K562 (cell line): ENCODE data around the gene ABLIM2. TPM values are rescaled to one million over a fixed set of nuclear protein-coding genes. Genes with fewer than 3 reads are reported as not detected.

Experiments
- ATAC-seq: fragments of 200-7000 bp; cut with Tn5 transposase; 3 replicates; pipeline ENCODE4 v1.9.1; 2020; ENCODE audit warnings: moderate library complexity
- BruUV-seq: library from RNA; stranded (reverse); fragments of 400-500 nt; replicated peaks from 2 replicates; lab custom pipeline; 2021; lab: Mats Ljungman, UMichigan
- CTCF ChIA-PET: fragments of 300-600 bp; formaldehyde crosslinking; extraction: SDS; loops from one replicate; lab custom pipeline; 2021; ENCODE audit warnings: low intra/inter-chr PET ratio; lab: Yijun Ruan, JAX
- POLR2A ChIA-PET: fragments of 300-600, 350-650 bp; sonication (Branson Sonifier 250); formaldehyde crosslinking; extraction: SDS; loops from one replicate; lab custom pipeline; 2021; ENCODE audit warnings: antibody characterized with exemption, inconsistent platforms; lab: Yijun Ruan, JAX
- DNase-seq, 4 experiments: peaks; one replicate each; pipeline versions ENCODE4 v3.0.0 to v3.0.0-alpha.2; 2011 to 2018; ENCODE audit warnings: low spot score in 3 of 4, mixed read lengths in 3 of 4; ENCODE audit errors: extremely low read depth in 1 of 4
- FAIRE-seq: peaks from 2 replicates; lab custom pipeline; 2011; peaks lifted over from hg19 to GRCh38; lab: Jason Lieb, UNC
- H2AFZ ChIP-seq: 2 replicates; pipeline ENCODE4 v1.6.0; 2011; ENCODE audit warnings: low read depth, low read length, control low read depth, inconsistent platforms
- H3K27ac ChIP-seq: fragments of 200-600 bp; 3 replicates; pipeline ENCODE4 v1.8.0; 2011; ENCODE audit warnings: low read depth, mild to moderate bottlenecking, control low read depth, inconsistent platforms, low read length, moderate library complexity, mixed read lengths; ENCODE audit errors: extremely low read depth
- H3K27me3 ChIP-seq, 2 experiments: fragments of 300-600 bp in 1 of 2; 2 replicates in 1 of 2; 3 replicates in 1 of 2; pipeline versions ENCODE4 v1.6.0 to v1.8.0; 2011; ENCODE audit warnings: inconsistent platforms in 2 of 2, low read length in 2 of 2, mild to moderate bottlenecking in 1 of 2, mixed read lengths in 1 of 2, moderate library complexity in 1 of 2; ENCODE audit not compliant: control insufficient read depth in 2 of 2, insufficient read depth in 2 of 2
- H3K36me3 ChIP-seq: fragments of 300-600 bp; 3 replicates; pipeline ENCODE4 v1.8.0; 2011; ENCODE audit warnings: mild to moderate bottlenecking, low read length, inconsistent platforms; ENCODE audit not compliant: control insufficient read depth, insufficient read depth
- H3K4me1 ChIP-seq, 2 experiments: fragments of 200-600 bp in 1 of 2; replicated peaks in 1 of 2; 2 replicates in 1 of 2; 3 replicates in 1 of 2; pipeline versions ENCODE4 v1.5.1 to v1.8.0; 2011; ENCODE audit warnings: inconsistent platforms in 2 of 2, low read length in 2 of 2, mild to moderate bottlenecking in 1 of 2, mixed read lengths in 1 of 2, moderate library complexity in 1 of 2; ENCODE audit not compliant: control insufficient read depth in 2 of 2, insufficient read depth in 2 of 2
- H3K4me2 ChIP-seq: 2 replicates; pipeline ENCODE4 v1.6.1; 2011; ENCODE audit warnings: low read length, control low read depth, inconsistent platforms, mixed read lengths; ENCODE audit not compliant: insufficient read depth
- H3K4me3 ChIP-seq: fragments of 200-600 bp; sonication (generic), shearing (Covaris generic); 2 replicates; pipeline ENCODE4 v1.5.1; 2016; ENCODE audit warnings: control low read depth, inconsistent platforms
- H3K79me2 ChIP-seq: fragments of 200-600 bp; 3 replicates; pipeline ENCODE4 v1.8.0; 2011; ENCODE audit warnings: low read length, inconsistent platforms; ENCODE audit not compliant: control insufficient read depth, insufficient read depth
- H3K9ac ChIP-seq, 2 experiments: 2 replicates each; pipeline versions ENCODE4 v1.6.0 to v1.6.1; 2011; ENCODE audit warnings: low read depth in 2 of 2, low read length in 2 of 2, control low read depth in 1 of 2, inconsistent platforms in 1 of 2, mild to moderate bottlenecking in 1 of 2, mixed read lengths in 1 of 2; ENCODE audit not compliant: insufficient read depth in 1 of 2
- H3K9me1 ChIP-seq: one replicate; pipeline ENCODE4 v1.6.0; 2011; ENCODE audit warnings: inconsistent platforms, mild to moderate bottlenecking, low read length, moderate library complexity; ENCODE audit not compliant: control insufficient read depth, insufficient read depth
- H3K9me3 ChIP-seq: replicated peaks from 2 replicates; pipeline ENCODE4 v1.5.1; 2011; ENCODE audit warnings: low read depth, low read length, inconsistent platforms; ENCODE audit not compliant: control insufficient read depth, insufficient read depth
- H4K20me1 ChIP-seq: replicated peaks from 2 replicates; pipeline ENCODE4 v1.6.1; 2011; ENCODE audit warnings: low read length, inconsistent platforms, mixed read lengths; ENCODE audit not compliant: control insufficient read depth, insufficient read depth
- ATF1 ChIP-seq, 2 experiments: fragments of 450-650 bp in 1 of 2; IDR thresholded peaks; 2 replicates each; pipeline ENCODE4 v1.6.1; 2016; ENCODE audit warnings: missing compliant biosample characterization in 1 of 2, missing genetic modification characterization in 1 of 2
- CREM ChIP-seq: IDR thresholded peaks from 2 replicates; pipeline ENCODE4 v1.6.1; 2014; ENCODE audit warnings: antibody characterized with exemption, low read depth
- CTBP1 ChIP-seq: fragments of 450-650 bp; IDR thresholded peaks from 2 replicates; pipeline ENCODE4 v1.6.1; 2016; ENCODE audit warnings: borderline replicate concordance
- E2F6 ChIP-seq, 2 experiments: IDR thresholded peaks; 2 replicates each; pipeline ENCODE4 v1.6.1; 2011; ENCODE audit warnings: borderline replicate concordance in 1 of 2, control low read depth in 1 of 2, low read depth in 1 of 2, low read length in 1 of 2, mild to moderate bottlenecking in 1 of 2, mixed read lengths in 1 of 2, moderate library complexity in 1 of 2; ENCODE audit not compliant: insufficient read depth in 1 of 2, insufficient read length in 1 of 2, poor library complexity in 1 of 2, severe bottlenecking in 1 of 2; ENCODE audit errors: extremely low read depth in 1 of 2
- KLF13 ChIP-seq: fragments of 450-650 bp; IDR thresholded peaks from 2 replicates; pipeline ENCODE4 v1.6.1; 2016; ENCODE audit warnings: missing genetic modification characterization, low read depth, mild to moderate bottlenecking, missing compliant biosample characterization, moderate library complexity, borderline replicate concordance
- MBD1 ChIP-seq: fragments of 250-450 bp; sonication (Bioruptor Pico); IDR thresholded peaks from 2 replicates; pipeline ENCODE4 v1.8.0; 2022; ENCODE audit warnings: inconsistent platforms
- NFIC ChIP-seq: fragments of 450-650 bp; IDR thresholded peaks from 2 replicates; pipeline ENCODE4 v1.6.1; 2017; ENCODE audit warnings: mild to moderate bottlenecking, inconsistent platforms
- NRF1 ChIP-seq, 2 experiments: fragments of 450-650 bp; IDR thresholded peaks in 1 of 2; conservative IDR thresholded peaks in 1 of 2; 2 replicates each; pipeline ENCODE4 v1.6.1; 2014; ENCODE audit warnings: mild to moderate bottlenecking in 2 of 2
- SRF ChIP-seq, 2 experiments: fragments of 250-450, 450-650 bp in 1 of 2; sonication (Bioruptor Pico) in 1 of 2; sonication (generic) in 1 of 2; formaldehyde crosslinking; IDR thresholded peaks; 2 replicates each; pipeline versions ENCODE4 v1.5.0 to v1.5.1; 2020 to 2022; ENCODE audit warnings: mild to moderate bottlenecking in 1 of 2, missing genetic modification reagents in 1 of 2
- VEZF1 ChIP-seq: fragments of 200-800 bp; sonication (Bioruptor generic); IDR thresholded peaks from 2 replicates; pipeline ENCODE4 v1.6.1; 2017; ENCODE audit warnings: missing genetic modification characterization, missing compliant biosample characterization
- WGBS: fragments of 100-300 bp; shearing (Covaris generic); methylation state at CpG from one replicate; pipeline ENCODE4 v1.1.6; 2016; ENCODE audit warnings: low coverage, mixed read lengths; ENCODE audit not compliant: insufficient coverage; ENCODE audit errors: missing lambda C conversion rate; 5-methylcytosine and 5-hydroxymethylcytosine counted together
- in situ Hi-C: fragments of 300-500 bp; cut with MboI; formaldehyde crosslinking; loops from 4 replicates; pipeline ENCODE4 v1.15.0; 2018; ENCODE audit warnings: inconsistent platforms, mixed read lengths
- intact Hi-C: fragments of 100-400 bp; cut with micrococcal nuclease; formaldehyde crosslinking; loops from 2 replicates; pipeline ENCODE4 v1.14.2; 2022
- polyA plus RNA-seq, 8 experiments: library from polyadenylated mRNA; depleted of rRNA in 4 of 8; stranded (reverse) in 5 of 8; unstranded in 3 of 8; fragments of >200 nt; fragmentation: Nextera tagmentation in 2 of 8; fragmentation: Illumina TruSeq in 1 of 8; extraction: Ambion mirVana in 2 of 8; extraction: Trizol in 1 of 8; gene quantifications; 2 replicates each; pipeline versions ENCODE4 v1.2.1 to v1.2.3, GENCODE V29; 2011 to 2014; ENCODE audit warnings: inconsistent platforms in 1 of 8, missing spikeins in 1 of 8
- total RNA-seq, 7 experiments: library from RNA; depleted of rRNA in 6 of 7; stranded (reverse); fragments of >200 nt in 6 of 7; fragmentation: Illumina TruSeq in 2 of 7; extraction: Trizol in 2 of 7; gene quantifications; 2 replicates each; pipeline versions ENCODE4 v1.2.1 to v1.2.3, GENCODE V29; 2011 to 2021; ENCODE audit warnings: low replicate concordance in 1 of 7

Gene ABLIM2
- total and polyA plus RNA-seq, 9 of the 15 experiments (the other 6 are each of a cell fraction or from before 2014, with no cell fraction given) = not detected

GRCh38 chr4:8182858-8183725, 24.5 kb upstream of the ABLIM2 start:
- Histone ChIP-seq H2AFZ (no peak overlapping the region), H3K9me3 (no peaks in the 10 kb centered on the region; the same call in 1 of the 2 replicates), H3K79me2 (no peaks in the 10 kb centered on the region), H3K4me1 (peaks cover 2 to 21% of the 10 kb centered on the region in 2 experiments; a peak in 2 of 5 replicates), H4K20me1 (peaks cover 10% of the 10 kb centered on the region), H3K27me3 (peaks cover 5 to 26% of the 10 kb centered on the region in 2 experiments; a peak in 3 of 5 replicates), H3K36me3 (no peaks in the 10 kb centered on the region), H3K4me2 (no peak overlapping the region), H3K9me1 (no peaks in the 10 kb centered on the region), H3K4me3 (no peak overlapping the region), H3K9ac (no peak overlapping the region), H3K27ac (no peak overlapping the region)
- TF ChIP-seq NRF1 (conservative IDR thresholded peaks at IDR 0.05 in 1 of 2, IDR thresholded peaks at IDR 0.05 in 1 of 2) = peak; percentile 66 to 70
- TF ChIP-seq VEZF1 = peak; percentile 57; the same call in 1 of the 2 replicates
- peak in 1 of 2 experiments; percentile 78; a peak in 1 of 4 replicates for TF ChIP-seq SRF (CRISPR knock-in tag; IDR thresholded peaks at IDR 0.05)
- no peak for TF ChIP-seq CREM
- no peak for TF ChIP-seq ATF1 (CRISPR knock-in tag; IDR thresholded peaks at IDR 0.05)
- TF ChIP-seq ATF1 (tag; IDR thresholded peaks at IDR 0.05) = 0 out of 2 replicates have a peak, but pooled peaks have one; percentile 36
- peak; percentile 18; the same call in 1 of the 2 replicates for TF ChIP-seq KLF13 (tag)
- peak; percentile 66 for TF ChIP-seq NFIC
- peak; percentile 44; the same call in 1 of the 2 replicates for TF ChIP-seq CTBP1
- no peak for TF ChIP-seq E2F6 (IDR thresholded peaks at IDR 0.05; ENCODE audit: borderline replicate concordance in 1 of 2, extremely low read depth in 1 of 2, insufficient read depth in 1 of 2, insufficient read length in 1 of 2, low read depth in 1 of 2, low read length in 1 of 2, poor library complexity in 1 of 2, severe bottlenecking in 1 of 2)
- no peak for TF ChIP-seq MBD1 (CRISPR knock-in tag)
- ChIA-PET CTCF (no interaction called here), POLR2A (no interaction called here)
- intact Hi-C loops = no loop called here
- FAIRE-seq = peak; percentile 70
- 12% methylated on average over 19 of the region's 25 CpGs for WGBS
- in situ Hi-C loops = no loop called here
- DNase-seq = peak; percentile 65 to 77 (median 72)
- no TSS peak for BruUV-seq
- peak; percentile 97 for ATAC-seq
